ENCODE data around the gene PLA2G6. TPM values are rescaled to one million over a fixed set of nuclear protein-coding genes. Genes with fewer than 3 reads are reported as not detected.

The PLA2G6 gene
- total RNA-seq, 1 donor: 10.8 TPM

GRCh38 chr22:38220163-38220562, 38.5 kb upstream of the PLA2G6 start:
- H3K4me3 ChIP-seq (ENCODE audit: low read depth, low read length): no peak overlapping the region
- no peak for TF ChIP-seq CTCF (IDR thresholded peaks at IDR 0.05; ENCODE audit: insufficient read depth, low read depth, low read length)
- DNase-seq (ENCODE audit: low read depth): no peak

- no peak for TF ChIP-seq CTCF (IDR thresholded peaks at IDR 0.05; ENCODE audit: insufficient read depth, low read depth, low read length)
- no peak for DNase-seq (ENCODE audit: low read depth)
- no peak overlapping the region for H3K4me3 ChIP-seq (ENCODE audit: low read depth, low read length)
These were observed 38.0 kb upstream of the PLA2G6 start for GRCh38 chr22:38219632-38220031.

- no peak overlapping the region for H3K4me3 ChIP-seq (ENCODE audit: low read depth, low read length)
- peak; percentile 94 for DNase-seq (ENCODE audit: low read depth)
- TF ChIP-seq CTCF (IDR thresholded peaks at IDR 0.05; ENCODE audit: insufficient read depth, low read depth, low read length): no peak
These were observed 37.3 kb upstream of the PLA2G6 start for GRCh38 chr22:38218661-38219622.

- no peak for TF ChIP-seq CTCF (IDR thresholded peaks at IDR 0.05; ENCODE audit: insufficient read depth, low read depth, low read length)
- DNase-seq (ENCODE audit: low read depth): no peak
- H3K4me3 ChIP-seq (ENCODE audit: low read depth, low read length): no peak overlapping the region
These were observed 33.8 kb upstream of the PLA2G6 start for GRCh38 chr22:38215156-38216038.

- peak; percentile 7 for TF ChIP-seq CTCF (IDR thresholded peaks at IDR 0.05; ENCODE audit: insufficient read depth, low read depth, low read length)
- peak; percentile 80 for DNase-seq (ENCODE audit: low read depth)
- peak overlapping the region; percentile 51 for H3K4me3 ChIP-seq (ENCODE audit: low read depth, low read length)
These were observed 32.8 kb upstream of the PLA2G6 start for GRCh38 chr22:38214302-38215056.

GRCh38 chr22:38213990-38214301, 32.3 kb upstream of the PLA2G6 start:
- peak overlapping the region; percentile 51 for H3K4me3 ChIP-seq (ENCODE audit: low read depth, low read length)
- DNase-seq (ENCODE audit: low read depth): no peak
- TF ChIP-seq CTCF (IDR thresholded peaks at IDR 0.05; ENCODE audit: insufficient read depth, low read depth, low read length): no peak

Measured in fibroblast of villous mesenchyme (primary cell).